ENCODE results near the gene ZIC4.

- no peak for TF ChIP-seq CTCF (IDR thresholded peaks at IDR 0.05; ENCODE audit: control extremely low read depth in 1 of 3, insufficient read depth in 1 of 3, low read depth in 1 of 3, low read length in 3 of 3)
- no peak for TF ChIP-seq HDAC6 (IDR thresholded peaks at IDR 0.05; ENCODE audit: low read depth, low read length)
- TF ChIP-seq EP300 (IDR thresholded peaks at IDR 0.05; ENCODE audit: borderline replicate concordance in 1 of 2, low read depth in 2 of 2, low read length in 2 of 2), result no peak
- TF ChIP-seq TAF1 (IDR thresholded peaks at IDR 0.05; ENCODE audit: low read depth, low read length), result no peak
- TF ChIP-seq JUND (IDR thresholded peaks at IDR 0.05; ENCODE audit: low read length), result no peak
- TF ChIP-seq MAFK (IDR thresholded peaks at IDR 0.05; ENCODE audit: low read depth, low read length), result no peak
Measured at GRCh38 chr3:147368561-147369221, 37.7 kb downstream of the ZIC4 start.

Data from H1 (cell line).